NCI-H2107 (cell line): ENCODE results near the gene GPR82.
"Not testable (repeated sequence)": the region's sequence is repeated elsewhere in the genome, so short reads cannot be mapped to it uniquely, and the experiment has no call there.

Experiments
- DNase-seq: peaks from one replicate; lab custom pipeline; 2025; lab: John Stamatoyannopoulos, UW

GPR82 gene

GRCh38 chrX:41718481-41719235 is 5.3 kb upstream of the GPR82 start:
- no peak for DNase-seq

- not testable (repeated sequence) for DNase-seq
These were observed 4.4 kb upstream of the GPR82 start for GRCh38 chrX:41719610-41720009.

GRCh38 chrX:41720125-41720779 is 3.7 kb upstream of the GPR82 start:
- DNase-seq: no peak

GRCh38 chrX:41721590-41721989 is 2.4 kb upstream of the GPR82 start:
- no peak for DNase-seq

- no peak for DNase-seq
These were observed 1.8 kb upstream of the GPR82 start for GRCh38 chrX:41722214-41722613.

GRCh38 chrX:41722816-41723618 is 964 bp upstream of the GPR82 start:
- DNase-seq: no peak

GRCh38 chrX:41728125-41728524 is 4.1 kb downstream of the GPR82 start:
- no peak for DNase-seq

GRCh38 chrX:41730081-41730480 is 6.1 kb downstream of the GPR82 start:
- no peak for DNase-seq

- no peak for DNase-seq
These were observed 8.3 kb downstream of the GPR82 start for GRCh38 chrX:41732260-41732659.

GRCh38 chrX:41733939-41734338 is 10.0 kb downstream of the GPR82 start:
- no peak for DNase-seq

GRCh38 chrX:41734530-41734929 is 10.5 kb downstream of the GPR82 start:
- DNase-seq: peak; percentile 2

GRCh38 chrX:41737065-41737464 is 13.1 kb downstream of the GPR82 start:
- DNase-seq: no peak

GRCh38 chrX:41739871-41740270 is 15.9 kb downstream of the GPR82 start:
- no peak for DNase-seq

GRCh38 chrX:41750716-41751115 is 26.7 kb downstream of the GPR82 start:
- no peak for DNase-seq

- DNase-seq: no peak
These were observed 34.4 kb downstream of the GPR82 start for GRCh38 chrX:41758401-41758800.

- no peak for DNase-seq
These were observed 35.8 kb downstream of the GPR82 start for GRCh38 chrX:41759817-41760216.

- DNase-seq: no peak
These were observed 37.2 kb downstream of the GPR82 start for GRCh38 chrX:41761169-41761568.

- DNase-seq: no peak
These were observed 37.7 kb downstream of the GPR82 start for GRCh38 chrX:41761702-41762101.

- DNase-seq: peak; percentile 32
These were observed 55.1 kb downstream of the GPR82 start for GRCh38 chrX:41779030-41779564.
